GM18873 (cell line): Measurements from ENCODE around the gene SASS6.

Source experiments
- ATAC-seq: cut with Tn5 transposase; IDR thresholded peaks from one replicate; pipeline ENCODE4 v1.9.1; 2021; ENCODE audit warnings: mild to moderate bottlenecking, moderate library complexity, moderate number of reproducible peaks; ENCODE audit not compliant: unreplicated experiment, low FRiP score

The SASS6 gene, protein sequence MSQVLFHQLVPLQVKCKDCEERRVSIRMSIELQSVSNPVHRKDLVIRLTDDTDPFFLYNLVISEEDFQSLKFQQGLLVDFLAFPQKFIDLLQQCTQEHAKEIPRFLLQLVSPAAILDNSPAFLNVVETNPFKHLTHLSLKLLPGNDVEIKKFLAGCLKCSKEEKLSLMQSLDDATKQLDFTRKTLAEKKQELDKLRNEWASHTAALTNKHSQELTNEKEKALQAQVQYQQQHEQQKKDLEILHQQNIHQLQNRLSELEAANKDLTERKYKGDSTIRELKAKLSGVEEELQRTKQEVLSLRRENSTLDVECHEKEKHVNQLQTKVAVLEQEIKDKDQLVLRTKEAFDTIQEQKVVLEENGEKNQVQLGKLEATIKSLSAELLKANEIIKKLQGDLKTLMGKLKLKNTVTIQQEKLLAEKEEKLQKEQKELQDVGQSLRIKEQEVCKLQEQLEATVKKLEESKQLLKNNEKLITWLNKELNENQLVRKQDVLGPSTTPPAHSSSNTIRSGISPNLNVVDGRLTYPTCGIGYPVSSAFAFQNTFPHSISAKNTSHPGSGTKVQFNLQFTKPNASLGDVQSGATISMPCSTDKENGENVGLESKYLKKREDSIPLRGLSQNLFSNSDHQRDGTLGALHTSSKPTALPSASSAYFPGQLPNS

DNA sequence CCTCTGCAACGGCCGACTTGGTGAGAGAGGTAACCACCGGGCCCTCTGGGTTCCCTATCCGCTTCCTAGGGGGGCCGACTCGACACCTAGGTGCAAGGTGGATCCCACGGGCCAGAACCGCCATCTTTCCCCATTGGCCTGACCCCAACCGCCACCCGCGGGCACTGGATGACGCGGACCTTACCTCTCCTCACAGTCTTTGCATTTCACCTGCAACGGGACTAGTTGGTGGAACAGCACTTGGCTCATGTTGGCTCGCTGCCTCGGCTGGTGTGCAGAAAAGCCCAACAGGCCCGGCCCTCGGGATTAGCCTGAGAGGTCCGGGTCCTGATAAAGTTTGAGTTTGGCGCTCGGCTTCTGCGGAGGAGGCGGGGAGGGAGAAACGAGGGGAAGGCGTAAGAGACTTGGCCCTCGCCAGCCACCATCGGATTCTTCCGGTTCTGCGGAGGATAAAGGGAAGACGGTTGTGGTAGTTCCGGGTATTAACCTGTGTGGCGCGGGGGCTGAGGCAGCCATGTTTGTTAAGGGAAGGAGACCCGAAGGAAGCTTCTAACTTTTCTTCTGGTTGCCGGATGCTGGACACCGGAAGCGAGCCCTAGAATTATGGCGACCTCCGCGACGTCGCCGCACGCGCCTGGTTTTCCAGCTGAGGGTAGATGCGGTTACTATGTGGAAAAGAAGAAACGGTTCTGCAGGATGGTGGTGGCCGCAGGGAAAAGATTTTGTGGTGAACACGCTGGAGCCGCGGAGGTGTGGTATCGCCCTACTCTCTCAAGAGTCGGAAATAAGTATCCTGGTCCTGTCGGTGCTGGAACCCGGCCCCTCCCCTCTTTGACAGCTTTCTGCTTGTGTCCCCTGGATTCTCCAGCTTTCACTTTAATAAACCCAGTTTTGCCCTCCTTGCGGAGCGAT, at the start of gene SASS6, which contains the start of gene TRMT13:
Gene SASS6, minus strand, starts transcription at position 365 of the 912 bp plus-strand sequence. Its CDS starts 116 bp downstream, at position 249.
Gene TRMT13, plus strand, starts transcription at position 598 of the 912 bp plus-strand sequence. Its CDS starts 6 bp downstream, at position 604.
- peak; percentile 92 for ATAC-seq

DNA sequence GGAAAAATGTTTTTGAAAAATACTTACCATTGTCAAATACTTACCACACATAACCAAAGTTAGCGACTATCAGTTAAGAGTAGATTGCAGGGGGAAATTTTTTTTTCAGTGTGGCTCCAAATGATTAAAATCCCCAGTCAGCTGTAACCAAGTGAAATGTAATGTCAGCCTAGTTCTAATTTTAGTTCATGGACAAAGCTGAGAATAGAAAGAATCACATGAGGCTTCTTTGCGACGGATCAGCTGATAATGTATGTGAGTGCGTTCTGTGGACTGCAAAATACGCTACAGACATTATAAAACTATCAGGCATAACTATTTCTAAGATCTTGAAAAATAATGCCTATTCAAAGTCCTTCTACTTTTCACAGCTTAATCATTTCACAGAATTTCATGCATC, 45.4 kb upstream of the SASS6 start, which contains the start of gene LRRC39:
Gene LRRC39, minus strand, starts transcription at position 166 of the 400 bp plus-strand sequence. CDS start 9,740 bp downstream, outside the sequence.
- no peak for ATAC-seq

- no peak for ATAC-seq
Measured at GRCh38 chr1:100177295-100178041, 44.7 kb upstream of the SASS6 start.

- ATAC-seq: no peak
Measured at GRCh38 chr1:100168051-100168450, 35.3 kb upstream of the SASS6 start.

- ATAC-seq: no peak
Measured at GRCh38 chr1:100164702-100165101, 32.0 kb upstream of the SASS6 start.

DNA sequence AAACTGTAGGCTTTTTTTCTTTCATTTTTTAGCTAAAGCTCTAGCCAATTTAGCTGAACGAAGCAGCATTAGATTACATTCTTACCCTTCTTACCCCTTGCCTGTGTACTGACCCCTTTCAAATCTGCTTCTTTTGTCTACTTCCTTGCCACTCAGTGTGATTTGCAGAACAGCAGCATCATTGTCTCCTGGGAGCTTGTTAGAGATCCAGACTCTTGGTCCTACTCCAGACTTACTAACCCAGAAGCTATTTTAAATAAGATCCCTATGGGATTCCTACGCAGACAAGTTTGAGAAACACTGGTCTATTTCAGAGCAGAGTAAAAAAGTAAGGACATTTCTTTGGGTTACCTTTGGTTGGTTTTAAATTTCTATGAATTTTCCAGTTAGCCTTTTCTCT, 31.5 kb upstream of the SASS6 start:
- no peak for ATAC-seq

- ATAC-seq: no peak
Measured at GRCh38 chr1:100162881-100163280, 30.2 kb upstream of the SASS6 start.

- ATAC-seq: peak; percentile 56
Measured at GRCh38 chr1:100152271-100152670, 19.5 kb upstream of the SASS6 start.

- no peak for ATAC-seq
Measured at GRCh38 chr1:100151679-100152078, 18.9 kb upstream of the SASS6 start.

DNA sequence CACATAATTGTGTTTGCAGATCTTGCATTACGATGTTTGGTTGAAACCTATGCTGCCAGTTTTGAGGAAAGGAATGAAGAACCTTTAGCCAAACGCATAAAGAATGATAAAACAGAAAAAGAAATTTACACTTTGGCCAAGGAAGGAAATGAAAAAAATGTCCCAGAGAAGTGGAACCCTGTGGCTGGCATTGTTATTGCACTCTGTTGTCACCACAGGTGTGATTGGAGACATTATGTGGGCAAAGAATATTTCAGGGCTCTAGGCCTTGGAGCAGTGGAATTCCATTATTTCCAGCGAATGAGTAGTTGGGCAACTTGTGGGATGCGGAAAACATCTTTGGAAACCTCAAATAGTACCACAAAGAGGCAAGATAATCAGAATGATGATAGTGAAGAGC, 15.1 kb upstream of the SASS6 start:
- ATAC-seq: no peak

- no peak for ATAC-seq
Measured at GRCh38 chr1:100146958-100147357, 14.2 kb upstream of the SASS6 start.

DNA sequence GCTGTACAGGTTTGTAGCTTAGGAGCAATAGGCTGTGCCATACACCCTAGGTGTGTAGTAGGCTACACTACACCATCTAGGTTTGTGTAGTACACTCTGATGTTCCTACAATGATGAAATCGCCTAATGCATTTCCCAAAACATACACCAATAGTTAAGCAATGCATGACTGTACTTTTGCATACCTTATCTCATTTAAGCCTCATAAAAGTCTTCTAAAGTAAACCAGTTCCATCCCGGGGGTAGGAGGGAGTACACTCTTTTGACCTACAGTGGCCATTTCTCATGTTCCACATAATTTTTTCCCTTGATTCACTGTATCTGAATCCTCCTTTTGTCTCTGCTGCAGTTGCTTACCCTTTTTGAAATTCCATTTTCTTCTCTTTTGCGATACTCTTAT, 12.4 kb upstream of the SASS6 start:
- ATAC-seq: no peak

- ATAC-seq: no peak
Measured at GRCh38 chr1:100142343-100142742, 9.6 kb upstream of the SASS6 start.

DNA sequence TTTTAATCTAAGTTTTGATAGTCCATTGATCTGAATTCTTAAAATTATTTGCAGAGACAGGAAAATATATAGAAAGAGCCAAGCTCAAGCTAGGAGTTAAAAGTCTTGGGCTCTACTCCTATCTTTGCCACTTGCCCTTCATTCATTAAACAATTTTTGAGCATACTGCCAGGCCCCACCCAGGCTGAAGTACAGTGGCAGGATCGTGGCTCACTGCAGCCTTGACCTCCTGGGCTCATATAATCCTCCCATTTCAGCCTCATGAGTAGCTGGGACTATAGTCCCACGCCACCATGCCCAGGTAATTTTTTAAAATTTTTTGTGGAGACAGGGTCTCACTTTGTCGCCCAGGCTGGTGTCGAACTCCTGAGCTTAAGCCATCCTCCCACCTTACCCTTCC, 8.5 kb upstream of the SASS6 start:
- ATAC-seq: no peak

DNA sequence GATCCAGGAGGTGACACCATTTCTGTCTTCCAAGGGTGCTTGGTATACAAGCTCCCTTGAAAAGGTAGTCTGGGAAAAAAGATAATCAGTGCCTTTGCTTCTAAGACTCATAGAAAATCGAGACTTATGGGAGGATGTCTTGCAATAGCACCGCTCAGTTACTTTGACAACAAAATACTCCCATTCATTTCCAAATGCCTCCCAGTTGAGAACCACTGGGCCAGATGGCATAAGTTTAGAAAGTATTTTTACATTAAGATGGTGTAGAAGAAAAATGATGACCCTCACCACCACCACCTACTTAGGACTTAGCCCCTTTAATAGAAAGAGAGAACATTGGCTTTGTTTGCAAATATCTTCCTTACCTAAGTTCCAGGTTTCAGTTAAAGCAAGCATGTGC, 4.9 kb upstream of the SASS6 start:
- no peak for ATAC-seq

- no peak for ATAC-seq
Measured at GRCh38 chr1:100134872-100135271, 2.1 kb upstream of the SASS6 start.

- ATAC-seq: no peak
Measured at GRCh38 chr1:100131623-100132022, 1.1 kb downstream of the SASS6 start.

GRCh38 chr1:100130552-100131077, 2.1 kb downstream of the SASS6 start:
- no peak for ATAC-seq

DNA sequence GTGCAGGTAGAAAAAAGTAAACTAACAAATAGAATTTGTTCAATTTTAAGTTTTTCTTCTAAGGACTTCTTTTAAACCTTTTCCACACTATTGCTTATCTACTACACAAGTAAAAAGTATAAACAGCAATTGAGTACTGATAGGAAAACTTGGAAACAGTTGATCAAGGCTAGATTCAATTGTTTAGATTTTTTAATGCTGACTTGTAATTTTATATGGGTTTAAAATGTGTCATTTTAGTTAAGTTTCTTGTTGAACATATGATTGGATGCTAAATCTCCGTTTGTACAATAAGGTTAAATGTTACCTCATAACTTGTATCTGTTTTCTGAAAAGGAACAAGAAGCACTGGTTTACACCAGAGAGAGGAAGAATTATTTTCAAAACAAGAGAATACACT, 5.5 kb downstream of the SASS6 start:
- ATAC-seq: no peak

DNA sequence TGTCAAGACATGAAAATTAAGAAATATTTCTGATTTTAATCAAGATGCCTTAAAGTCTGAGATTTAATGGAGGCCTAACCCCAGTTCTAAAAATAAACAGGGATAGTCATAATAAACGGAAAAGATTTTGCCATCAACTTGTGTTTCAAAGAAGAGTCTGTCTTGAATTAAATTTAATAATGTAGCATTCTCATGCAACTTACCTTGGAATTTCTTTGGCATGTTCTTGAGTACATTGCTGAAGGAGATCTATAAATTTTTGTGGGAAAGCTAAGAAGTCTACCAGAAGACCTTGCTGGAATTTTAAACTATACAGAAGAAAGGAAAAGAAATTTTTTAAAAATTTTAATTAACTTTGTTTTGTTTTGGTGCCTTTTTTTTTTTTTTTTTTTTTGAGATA, 10.6 kb downstream of the SASS6 start:
- no peak for ATAC-seq
